SK-N-SH treated with all-trans-retinoic acid at 6 μM for 48 hours (cell line): ENCODE data around the gene ALX4.

Source experiments
- ATAC-seq: fragments of 200-7000 bp; cut with Tn5 transposase; 3 replicates; pipeline ENCODE4 v1.9.1; 2020; ENCODE audit warnings: mild to moderate bottlenecking, moderate library complexity
- ARNTL ChIP-seq: fragments of 450-650 bp; formaldehyde crosslinking; IDR thresholded peaks from 2 replicates; pipeline ENCODE4 v1.5.0; 2020; ENCODE audit warnings: low read depth, mild to moderate bottlenecking, moderate library complexity, borderline replicate concordance
- BACH2 ChIP-seq: fragments of 250-450 bp; sonication (Bioruptor Pico); IDR thresholded peaks from 2 replicates; pipeline ENCODE4 v1.9.0; 2021; ENCODE audit warnings: mild to moderate bottlenecking, borderline replicate concordance
- ESRRG ChIP-seq: fragments of 250-450 bp; sonication (Bioruptor Pico); IDR thresholded peaks from 2 replicates; pipeline ENCODE4 v1.6.1; 2021; ENCODE audit warnings: mild to moderate bottlenecking
- GLIS3 ChIP-seq: fragments of 250-450 bp; sonication (Bioruptor Pico); IDR thresholded peaks from 2 replicates; pipeline ENCODE4 v1.5.0; 2020; ENCODE audit warnings: mild to moderate bottlenecking, moderate library complexity
- ISL1 ChIP-seq: fragments of 250-450 bp; sonication (Bioruptor Pico); IDR thresholded peaks from 2 replicates; pipeline ENCODE4 v2.1.2; 2022; ENCODE audit warnings: mild to moderate bottlenecking, moderate library complexity
- OSR1 ChIP-seq: fragments of 250-450 bp; sonication (Bioruptor Pico); IDR thresholded peaks from 2 replicates; pipeline ENCODE4 v1.8.0; 2022; ENCODE audit warnings: moderate library complexity, mild to moderate bottlenecking, inconsistent platforms
- PPARA ChIP-seq: fragments of 250-450 bp; sonication (Bioruptor Pico); IDR thresholded peaks from 2 replicates; pipeline ENCODE4 v1.5.0; 2020; ENCODE audit warnings: mild to moderate bottlenecking, borderline replicate concordance
- RARB ChIP-seq: fragments of 250-450 bp; sonication (Bioruptor Pico); IDR thresholded peaks from 2 replicates; pipeline ENCODE4 v1.8.0; 2021; ENCODE audit warnings: mild to moderate bottlenecking, moderate library complexity
- SNAI2 ChIP-seq: fragments of 250-450 bp; sonication (Bioruptor Pico); IDR thresholded peaks from 2 replicates; pipeline ENCODE4 v1.5.0; 2020; ENCODE audit warnings: mild to moderate bottlenecking, moderate library complexity
- TCF4 ChIP-seq: fragments of 250-450 bp; sonication (Bioruptor Pico); IDR thresholded peaks from 2 replicates; pipeline ENCODE4 v1.8.0; 2021; ENCODE audit warnings: mild to moderate bottlenecking, moderate library complexity, borderline replicate concordance
- TOX ChIP-seq: fragments of 250-450 bp; sonication (Bioruptor Pico); IDR thresholded peaks from 2 replicates; pipeline ENCODE4 v1.8.0; 2021; ENCODE audit warnings: mild to moderate bottlenecking, moderate library complexity, borderline replicate concordance
- ZC3H10 ChIP-seq: fragments of 250-450 bp; sonication (Bioruptor Pico); IDR thresholded peaks from 2 replicates; pipeline ENCODE4 v1.5.1; 2021; ENCODE audit warnings: mild to moderate bottlenecking, moderate library complexity
- ZNF565 ChIP-seq: fragments of 450-650 bp; formaldehyde crosslinking; conservative IDR thresholded peaks from 2 replicates; pipeline ENCODE4 v1.5.0; 2020; ENCODE audit warnings: low read depth, mild to moderate bottlenecking, moderate library complexity
- ZNF70 ChIP-seq: fragments of 450-650 bp; formaldehyde crosslinking; IDR thresholded peaks from 2 replicates; pipeline ENCODE4 v1.5.0; 2020; ENCODE audit warnings: mild to moderate bottlenecking, moderate library complexity
- ZNF8 ChIP-seq: fragments of 450-650 bp; formaldehyde crosslinking; IDR thresholded peaks from 2 replicates; pipeline ENCODE4 v1.5.0; 2020; ENCODE audit warnings: mild to moderate bottlenecking, moderate library complexity
- TF ChIP-seq, protein P1 (sequence below): fragments of 250-450 bp; sonication (Bioruptor Pico); IDR thresholded peaks from 2 replicates; pipeline ENCODE4 v1.5.0; 2020; ENCODE audit warnings: mild to moderate bottlenecking, moderate library complexity
- TF ChIP-seq, protein P2 (sequence below): fragments of 250-450 bp; sonication (Bioruptor Pico); IDR thresholded peaks from 2 replicates; pipeline ENCODE4 v1.8.0; 2021; ENCODE audit warnings: low read depth, mild to moderate bottlenecking, moderate library complexity, borderline replicate concordance
- TF ChIP-seq, protein P3 (sequence below): fragments of 250-450 bp; sonication (Bioruptor Pico); IDR thresholded peaks from 2 replicates; pipeline ENCODE4 v1.5.1; 2020; ENCODE audit warnings: low read depth, mild to moderate bottlenecking, moderate library complexity
- TF ChIP-seq, protein P4 (sequence below): fragments of 250-450 bp; sonication (Bioruptor Pico); IDR thresholded peaks from 2 replicates; pipeline ENCODE4 v1.5.1; 2021; ENCODE audit warnings: mild to moderate bottlenecking, moderate library complexity
- TF ChIP-seq, protein P5 (sequence below): fragments of 250-450 bp; sonication (Bioruptor Pico); IDR thresholded peaks from 2 replicates; pipeline ENCODE4 v1.8.0; 2020; ENCODE audit warnings: mild to moderate bottlenecking, moderate library complexity, borderline replicate concordance

Gene ALX4

DNA sequence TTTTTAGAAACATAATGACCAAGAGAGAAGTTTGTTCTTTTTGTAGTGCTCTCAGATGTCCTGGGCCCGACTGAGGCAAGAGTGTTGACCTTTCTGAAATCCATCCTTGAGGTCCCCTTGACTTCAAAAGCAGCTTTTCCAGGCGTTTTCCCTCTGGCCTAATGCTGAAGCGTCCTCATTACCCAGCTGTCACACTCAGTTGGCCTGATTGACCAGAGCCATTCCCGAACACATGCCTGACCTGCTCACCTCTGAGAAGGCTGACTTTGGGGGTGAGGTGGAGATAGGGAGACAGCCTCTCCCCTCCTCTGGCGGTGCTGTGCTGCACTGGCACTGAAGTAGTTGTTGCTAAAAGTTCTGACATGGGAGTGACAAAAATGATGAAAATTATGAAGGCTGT, 66.9 kb downstream of the ALX4 start (continued):
- TF ChIP-seq, protein P1, sequence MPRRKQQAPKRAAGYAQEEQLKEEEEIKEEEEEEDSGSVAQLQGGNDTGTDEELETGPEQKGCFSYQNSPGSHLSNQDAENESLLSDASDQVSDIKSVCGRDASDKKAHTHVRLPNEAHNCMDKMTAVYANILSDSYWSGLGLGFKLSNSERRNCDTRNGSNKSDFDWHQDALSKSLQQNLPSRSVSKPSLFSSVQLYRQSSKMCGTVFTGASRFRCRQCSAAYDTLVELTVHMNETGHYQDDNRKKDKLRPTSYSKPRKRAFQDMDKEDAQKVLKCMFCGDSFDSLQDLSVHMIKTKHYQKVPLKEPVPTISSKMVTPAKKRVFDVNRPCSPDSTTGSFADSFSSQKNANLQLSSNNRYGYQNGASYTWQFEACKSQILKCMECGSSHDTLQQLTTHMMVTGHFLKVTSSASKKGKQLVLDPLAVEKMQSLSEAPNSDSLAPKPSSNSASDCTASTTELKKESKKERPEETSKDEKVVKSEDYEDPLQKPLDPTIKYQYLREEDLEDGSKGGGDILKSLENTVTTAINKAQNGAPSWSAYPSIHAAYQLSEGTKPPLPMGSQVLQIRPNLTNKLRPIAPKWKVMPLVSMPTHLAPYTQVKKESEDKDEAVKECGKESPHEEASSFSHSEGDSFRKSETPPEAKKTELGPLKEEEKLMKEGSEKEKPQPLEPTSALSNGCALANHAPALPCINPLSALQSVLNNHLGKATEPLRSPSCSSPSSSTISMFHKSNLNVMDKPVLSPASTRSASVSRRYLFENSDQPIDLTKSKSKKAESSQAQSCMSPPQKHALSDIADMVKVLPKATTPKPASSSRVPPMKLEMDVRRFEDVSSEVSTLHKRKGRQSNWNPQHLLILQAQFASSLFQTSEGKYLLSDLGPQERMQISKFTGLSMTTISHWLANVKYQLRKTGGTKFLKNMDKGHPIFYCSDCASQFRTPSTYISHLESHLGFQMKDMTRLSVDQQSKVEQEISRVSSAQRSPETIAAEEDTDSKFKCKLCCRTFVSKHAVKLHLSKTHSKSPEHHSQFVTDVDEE (CRISPR knock-in tag): no peak
- TF ChIP-seq RARB (CRISPR knock-in tag): no peak
- no peak for TF ChIP-seq ZC3H10 (CRISPR knock-in tag)
- TF ChIP-seq OSR1: no peak
- no peak for TF ChIP-seq ZNF565 (CRISPR knock-in tag)
- TF ChIP-seq ZNF70: no peak
- TF ChIP-seq ISL1: no peak

DNA sequence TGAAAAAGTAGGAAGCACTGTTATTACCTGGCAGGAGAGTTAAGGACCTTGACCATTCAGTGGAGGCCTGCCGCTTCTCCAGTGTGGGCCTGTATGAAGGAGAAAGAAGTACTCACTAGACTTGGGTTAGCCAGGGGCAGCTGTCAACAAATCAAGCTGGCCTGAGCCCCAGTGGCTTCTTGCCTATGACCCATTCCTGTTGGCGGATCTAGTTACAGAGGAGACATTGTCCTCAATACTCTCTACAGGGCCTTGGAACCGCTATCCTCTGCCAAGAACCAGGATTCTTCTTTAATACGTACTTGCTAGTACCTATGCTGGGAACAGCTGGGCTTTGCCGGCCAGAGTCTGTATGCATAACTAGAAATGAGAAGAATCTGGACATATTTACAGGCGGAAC, 68.1 kb downstream of the ALX4 start:
- TF ChIP-seq PPARA (CRISPR knock-in tag) (no peak), BACH2 (CRISPR knock-in tag) (no peak), ARNTL (CRISPR knock-in tag) (no peak), OSR1 (no peak), GLIS3 (CRISPR knock-in tag) (no peak), TCF4 (CRISPR knock-in tag) (no peak), ESRRG (CRISPR knock-in tag) (no peak), ISL1 (no peak), TOX (CRISPR knock-in tag) (no peak), SNAI2 (CRISPR knock-in tag) (no peak), ZC3H10 (CRISPR knock-in tag) (no peak), RARB (CRISPR knock-in tag) (no peak), ZNF8 (no peak)
- TF ChIP-seq, protein P2, sequence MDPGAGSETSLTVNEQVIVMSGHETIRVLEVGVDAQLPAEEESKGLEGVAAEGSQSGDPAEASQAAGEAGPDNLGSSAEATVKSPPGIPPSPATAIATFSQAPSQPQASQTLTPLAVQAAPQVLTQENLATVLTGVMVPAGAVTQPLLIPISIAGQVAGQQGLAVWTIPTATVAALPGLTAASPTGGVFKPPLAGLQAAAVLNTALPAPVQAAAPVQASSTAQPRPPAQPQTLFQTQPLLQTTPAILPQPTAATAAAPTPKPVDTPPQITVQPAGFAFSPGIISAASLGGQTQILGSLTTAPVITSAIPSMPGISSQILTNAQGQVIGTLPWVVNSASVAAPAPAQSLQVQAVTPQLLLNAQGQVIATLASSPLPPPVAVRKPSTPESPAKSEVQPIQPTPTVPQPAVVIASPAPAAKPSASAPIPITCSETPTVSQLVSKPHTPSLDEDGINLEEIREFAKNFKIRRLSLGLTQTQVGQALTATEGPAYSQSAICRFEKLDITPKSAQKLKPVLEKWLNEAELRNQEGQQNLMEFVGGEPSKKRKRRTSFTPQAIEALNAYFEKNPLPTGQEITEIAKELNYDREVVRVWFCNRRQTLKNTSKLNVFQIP (CRISPR knock-in tag): no peak
- TF ChIP-seq, protein P3, sequence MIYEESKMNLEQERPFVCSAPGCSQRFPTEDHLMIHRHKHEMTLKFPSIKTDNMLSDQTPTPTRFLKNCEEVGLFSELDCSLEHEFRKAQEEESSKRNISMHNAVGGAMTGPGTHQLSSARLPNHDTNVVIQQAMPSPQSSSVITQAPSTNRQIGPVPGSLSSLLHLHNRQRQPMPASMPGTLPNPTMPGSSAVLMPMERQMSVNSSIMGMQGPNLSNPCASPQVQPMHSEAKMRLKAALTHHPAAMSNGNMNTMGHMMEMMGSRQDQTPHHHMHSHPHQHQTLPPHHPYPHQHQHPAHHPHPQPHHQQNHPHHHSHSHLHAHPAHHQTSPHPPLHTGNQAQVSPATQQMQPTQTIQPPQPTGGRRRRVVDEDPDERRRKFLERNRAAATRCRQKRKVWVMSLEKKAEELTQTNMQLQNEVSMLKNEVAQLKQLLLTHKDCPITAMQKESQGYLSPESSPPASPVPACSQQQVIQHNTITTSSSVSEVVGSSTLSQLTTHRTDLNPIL (CRISPR knock-in tag): no peak
- TF ChIP-seq, protein P4, sequence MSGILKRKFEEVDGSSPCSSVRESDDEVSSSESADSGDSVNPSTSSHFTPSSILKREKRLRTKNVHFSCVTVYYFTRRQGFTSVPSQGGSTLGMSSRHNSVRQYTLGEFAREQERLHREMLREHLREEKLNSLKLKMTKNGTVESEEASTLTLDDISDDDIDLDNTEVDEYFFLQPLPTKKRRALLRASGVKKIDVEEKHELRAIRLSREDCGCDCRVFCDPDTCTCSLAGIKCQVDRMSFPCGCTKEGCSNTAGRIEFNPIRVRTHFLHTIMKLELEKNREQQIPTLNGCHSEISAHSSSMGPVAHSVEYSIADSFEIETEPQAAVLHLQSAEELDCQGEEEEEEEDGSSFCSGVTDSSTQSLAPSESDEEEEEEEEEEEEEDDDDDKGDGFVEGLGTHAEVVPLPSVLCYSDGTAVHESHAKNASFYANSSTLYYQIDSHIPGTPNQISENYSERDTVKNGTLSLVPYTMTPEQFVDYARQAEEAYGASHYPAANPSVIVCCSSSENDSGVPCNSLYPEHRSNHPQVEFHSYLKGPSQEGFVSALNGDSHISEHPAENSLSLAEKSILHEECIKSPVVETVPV (CRISPR knock-in tag): no peak
- TF ChIP-seq, protein P5, sequence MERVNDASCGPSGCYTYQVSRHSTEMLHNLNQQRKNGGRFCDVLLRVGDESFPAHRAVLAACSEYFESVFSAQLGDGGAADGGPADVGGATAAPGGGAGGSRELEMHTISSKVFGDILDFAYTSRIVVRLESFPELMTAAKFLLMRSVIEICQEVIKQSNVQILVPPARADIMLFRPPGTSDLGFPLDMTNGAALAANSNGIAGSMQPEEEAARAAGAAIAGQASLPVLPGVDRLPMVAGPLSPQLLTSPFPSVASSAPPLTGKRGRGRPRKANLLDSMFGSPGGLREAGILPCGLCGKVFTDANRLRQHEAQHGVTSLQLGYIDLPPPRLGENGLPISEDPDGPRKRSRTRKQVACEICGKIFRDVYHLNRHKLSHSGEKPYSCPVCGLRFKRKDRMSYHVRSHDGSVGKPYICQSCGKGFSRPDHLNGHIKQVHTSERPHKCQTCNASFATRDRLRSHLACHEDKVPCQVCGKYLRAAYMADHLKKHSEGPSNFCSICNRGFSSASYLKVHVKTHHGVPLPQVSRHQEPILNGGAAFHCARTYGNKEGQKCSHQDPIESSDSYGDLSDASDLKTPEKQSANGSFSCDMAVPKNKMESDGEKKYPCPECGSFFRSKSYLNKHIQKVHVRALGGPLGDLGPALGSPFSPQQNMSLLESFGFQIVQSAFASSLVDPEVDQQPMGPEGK (CRISPR knock-in tag): no peak
- TF ChIP-seq, protein P1 (CRISPR knock-in tag): no peak

More for the DNA sequence above, 68.1 kb downstream of the ALX4 start:
- ATAC-seq: no peak
